ENCODE measurements around the gene ZNF724. TPM values are rescaled to one million over a fixed set of nuclear protein-coding genes. Genes with fewer than 3 reads are reported as not detected.
"Not testable (repeated sequence)": the region's sequence is repeated elsewhere in the genome, so short reads cannot be mapped to it uniquely, and the experiment has no call there.

The ZNF724 gene
- total and polyA plus RNA-seq, 8 donors: 0.11 to 2.2 (median 0.60) TPM; not detected in 1

DNA sequence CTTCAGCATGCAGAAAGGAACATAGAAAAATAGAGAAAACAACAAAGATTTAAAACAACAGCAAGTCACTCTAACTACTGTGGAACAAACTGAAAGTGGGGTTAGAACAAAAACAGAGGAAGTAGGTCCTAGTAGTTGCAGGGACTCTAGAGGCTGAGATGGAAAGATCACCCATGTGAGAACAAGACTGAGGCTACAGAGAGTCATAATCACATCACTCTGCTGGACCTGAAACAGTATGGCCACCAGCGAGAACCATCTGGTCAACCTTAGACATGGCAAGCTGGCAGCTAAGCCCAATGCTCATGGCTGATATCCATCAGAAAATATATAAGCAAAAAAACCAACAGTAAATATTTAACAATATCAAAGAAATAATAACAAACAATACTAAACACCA is 35.8 kb upstream of the ZNF724 start:
- intact Hi-C loops (cut with DNase I): no loop called here
- no peak overlapping the region for H3K4me3 ChIP-seq
- DNase-seq: no peak
- H3K36me3 ChIP-seq: no peaks in the 10 kb centered on the region
- no peaks in the 10 kb centered on the region for H3K4me1 ChIP-seq
- H3K9me3 ChIP-seq: no peaks in the 10 kb centered on the region
- WGBS, 2 donors: 80 to 100% methylated on average over 1 of the region's 1 CpG
- no peaks in the 10 kb centered on the region for H3K27me3 ChIP-seq
- no peak for ATAC-seq
- no peak overlapping the region for H3K27ac ChIP-seq
- no peak for FAIRE-seq
- TF ChIP-seq, protein P1, sequence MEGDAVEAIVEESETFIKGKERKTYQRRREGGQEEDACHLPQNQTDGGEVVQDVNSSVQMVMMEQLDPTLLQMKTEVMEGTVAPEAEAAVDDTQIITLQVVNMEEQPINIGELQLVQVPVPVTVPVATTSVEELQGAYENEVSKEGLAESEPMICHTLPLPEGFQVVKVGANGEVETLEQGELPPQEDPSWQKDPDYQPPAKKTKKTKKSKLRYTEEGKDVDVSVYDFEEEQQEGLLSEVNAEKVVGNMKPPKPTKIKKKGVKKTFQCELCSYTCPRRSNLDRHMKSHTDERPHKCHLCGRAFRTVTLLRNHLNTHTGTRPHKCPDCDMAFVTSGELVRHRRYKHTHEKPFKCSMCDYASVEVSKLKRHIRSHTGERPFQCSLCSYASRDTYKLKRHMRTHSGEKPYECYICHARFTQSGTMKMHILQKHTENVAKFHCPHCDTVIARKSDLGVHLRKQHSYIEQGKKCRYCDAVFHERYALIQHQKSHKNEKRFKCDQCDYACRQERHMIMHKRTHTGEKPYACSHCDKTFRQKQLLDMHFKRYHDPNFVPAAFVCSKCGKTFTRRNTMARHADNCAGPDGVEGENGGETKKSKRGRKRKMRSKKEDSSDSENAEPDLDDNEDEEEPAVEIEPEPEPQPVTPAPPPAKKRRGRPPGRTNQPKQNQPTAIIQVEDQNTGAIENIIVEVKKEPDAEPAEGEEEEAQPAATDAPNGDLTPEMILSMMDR (IDR thresholded peaks at IDR 0.05): no peak

DNA sequence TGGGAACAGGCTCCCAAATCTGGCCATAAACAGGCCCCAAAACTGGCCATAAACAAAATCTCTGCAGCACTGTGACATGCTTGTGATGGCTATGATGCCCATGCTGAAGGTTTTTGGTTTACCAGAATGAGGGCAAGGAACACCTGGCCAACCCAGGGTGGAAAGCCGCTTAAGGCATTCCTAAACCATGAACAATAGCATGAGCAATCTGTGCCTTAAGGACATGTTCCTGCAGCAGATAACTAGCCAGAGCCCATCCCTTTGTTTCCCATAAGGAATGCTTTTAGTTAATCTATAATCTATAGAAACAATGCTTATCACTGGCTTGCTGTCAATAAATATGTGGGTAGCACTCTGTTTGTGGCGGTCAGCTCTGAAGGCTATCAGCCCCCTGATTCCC is 35.1 kb upstream of the ZNF724 start:
- H3K27me3 ChIP-seq; H3K36me3 ChIP-seq; H3K9me3 ChIP-seq; H3K27ac ChIP-seq; H3K4me1 ChIP-seq; FAIRE-seq; H3K4me3 ChIP-seq; DNase-seq; ATAC-seq; intact Hi-C loops (cut with DNase I): not testable (repeated sequence)
- WGBS, 2 donors: 64 to 75% methylated on average over 2 of the region's 2 CpGs

DNA sequence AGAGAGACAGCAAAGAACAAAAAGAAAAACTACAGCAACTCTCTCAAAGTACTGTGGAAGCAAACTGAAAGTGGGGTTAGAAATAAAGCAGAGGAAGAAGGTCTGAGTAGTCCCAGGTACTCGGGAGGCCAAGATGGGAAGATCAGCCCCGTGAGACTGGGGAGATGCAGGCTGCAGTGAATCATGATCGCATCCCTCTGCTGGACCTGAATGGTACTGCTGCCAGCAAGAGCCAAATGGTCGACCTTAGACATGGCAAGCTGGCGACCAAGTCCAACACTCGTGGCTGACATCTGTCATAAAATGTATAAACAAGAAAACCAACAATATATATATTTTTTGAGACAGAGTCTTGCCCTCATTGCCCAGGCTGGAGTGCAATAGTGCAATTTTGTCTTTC is 33.7 kb upstream of the ZNF724 start:
- intact Hi-C loops (cut with DNase I): no loop called here
- DNase-seq: peak in 5 of 6 donors; percentile 21 to 60 (median 54)
- no peak overlapping the region for H3K4me3 ChIP-seq
- H3K36me3 ChIP-seq: no peaks in the 10 kb centered on the region
- H3K27ac ChIP-seq: no peak overlapping the region
- 8 to 20% methylated on average over 6 of the region's 6 CpGs for whole genome bisulfite sequencing, 2 donors
- TF ChIP-seq, protein P1 (IDR thresholded peaks at IDR 0.05): peak in 3 of 4 donors; percentile 37 to 52 (median 47)
- FAIRE-seq: no peak
- H3K27me3 ChIP-seq: no peaks in the 10 kb centered on the region
- H3K9me3 ChIP-seq: no peaks in the 10 kb centered on the region
- H3K4me1 ChIP-seq: no peaks in the 10 kb centered on the region
- ATAC-seq: peak; percentile 64 to 89 (median 80)

DNA sequence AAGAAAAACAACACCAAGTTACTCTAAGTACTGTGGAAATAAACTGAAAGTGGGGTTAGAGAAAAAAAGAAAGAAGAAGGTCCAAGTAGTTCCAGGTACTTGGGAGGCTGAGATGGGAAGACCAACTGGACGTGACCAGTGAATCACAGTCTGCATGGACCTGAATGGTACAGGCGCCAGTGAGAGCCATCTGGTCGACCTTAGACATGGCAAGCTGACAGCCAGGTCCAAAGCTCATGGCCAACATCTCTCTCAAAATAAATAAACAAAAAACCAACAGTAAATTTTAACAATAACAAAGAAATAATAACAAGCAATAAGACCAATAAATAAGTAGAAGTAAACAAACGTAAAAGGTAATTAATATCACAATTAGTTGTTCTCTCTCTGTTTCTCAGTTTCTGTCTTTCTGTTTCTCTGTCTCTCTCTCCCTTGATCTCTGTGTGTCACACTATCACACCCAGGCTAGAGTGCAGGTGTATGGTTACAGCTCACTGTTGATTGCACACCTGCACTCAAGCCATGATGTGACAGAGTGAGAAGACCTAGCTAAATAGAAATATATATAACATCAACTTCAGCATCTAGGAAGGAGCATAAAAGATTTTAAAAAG is 31.6 kb upstream of the ZNF724 start:
- DNase-seq: no peak
- intact Hi-C loops (cut with DNase I): no loop called here
- TF ChIP-seq, protein P1 (IDR thresholded peaks at IDR 0.05): no peak
- no peak for FAIRE-seq
- Histone ChIP-seq H3K36me3 (no peaks in the 10 kb centered on the region), H3K27me3 (no peaks in the 10 kb centered on the region), H3K9me3 (no peaks in the 10 kb centered on the region), H3K27ac (no peak overlapping the region), H3K4me3 (no peak overlapping the region), H3K4me1 (no peaks in the 10 kb centered on the region)
- 53 to 64% methylated on average over 4 of the region's 4 CpGs for WGBS, 2 donors
- ATAC-seq: no peak

DNA sequence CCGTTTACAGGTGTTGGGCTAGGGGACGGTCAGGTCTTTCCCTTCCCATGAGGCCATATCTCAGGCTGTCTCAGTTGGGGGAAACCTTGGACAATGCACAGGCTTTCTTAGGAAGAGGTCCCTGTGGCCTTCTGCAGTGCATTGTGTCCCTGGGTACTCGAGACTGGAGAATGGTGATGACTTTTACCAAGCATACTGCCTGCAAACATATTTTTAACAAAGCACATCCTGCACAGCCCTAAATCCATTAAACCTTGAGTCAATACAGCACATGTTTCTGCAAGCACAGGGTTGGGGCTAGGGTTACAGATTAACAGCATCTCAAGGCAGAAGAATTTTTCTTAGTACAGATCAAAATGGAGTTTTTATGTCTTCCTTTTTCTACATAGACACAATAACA is 27.9 kb upstream of the ZNF724 start:
- intact Hi-C loops (cut with DNase I); H3K4me3 ChIP-seq; H3K27ac ChIP-seq; ATAC-seq; H3K4me1 ChIP-seq; FAIRE-seq; H3K9me3 ChIP-seq; H3K36me3 ChIP-seq; H3K27me3 ChIP-seq; DNase-seq: not testable (repeated sequence)
- WGBS, 2 donors: 37 to 40% methylated on average over 3 of the region's 3 CpGs

All from pancreas (tissue), 10 donors.